Prostate gland (tissue), 2 donors: Measurements from ENCODE around the gene GBE1.

Experiments used
- CTCF ChIP-seq, 4 experiments: fragments of 200-600 bp in 2 of 4; fragments of 450-650 bp in 2 of 4; sonication (generic) in 2 of 4; IDR thresholded peaks; 1 replicate in 3 of 4; 2 replicates in 1 of 4; pipeline ENCODE4 v1.5.1; 2016 to 2019; ENCODE audit warnings: antibody characterized with exemption in 4 of 4, mild to moderate bottlenecking in 2 of 4, moderate library complexity in 2 of 4
- POLR2A ChIP-seq: fragments of 450-650 bp; IDR thresholded peaks from one replicate; pipeline ENCODE4 v1.6.1; 2016; ENCODE audit warnings: antibody characterized with exemption, mild to moderate bottlenecking
- POLR2AphosphoS5 ChIP-seq: sonication (generic); formaldehyde crosslinking; IDR thresholded peaks from one replicate; pipeline ENCODE4 v1.6.1; 2017; ENCODE audit warnings: antibody characterized with exemption

GRCh38 chr3:81645248-81645647, 116.2 kb downstream of the GBE1 start:
- no peak for TF ChIP-seq POLR2AphosphoS5
- no peak for TF ChIP-seq CTCF (IDR thresholded peaks at IDR 0.05)
- TF ChIP-seq POLR2A, result no peak
